ENCODE data around the gene KIAA1958.

The KIAA1958 gene

DNA sequence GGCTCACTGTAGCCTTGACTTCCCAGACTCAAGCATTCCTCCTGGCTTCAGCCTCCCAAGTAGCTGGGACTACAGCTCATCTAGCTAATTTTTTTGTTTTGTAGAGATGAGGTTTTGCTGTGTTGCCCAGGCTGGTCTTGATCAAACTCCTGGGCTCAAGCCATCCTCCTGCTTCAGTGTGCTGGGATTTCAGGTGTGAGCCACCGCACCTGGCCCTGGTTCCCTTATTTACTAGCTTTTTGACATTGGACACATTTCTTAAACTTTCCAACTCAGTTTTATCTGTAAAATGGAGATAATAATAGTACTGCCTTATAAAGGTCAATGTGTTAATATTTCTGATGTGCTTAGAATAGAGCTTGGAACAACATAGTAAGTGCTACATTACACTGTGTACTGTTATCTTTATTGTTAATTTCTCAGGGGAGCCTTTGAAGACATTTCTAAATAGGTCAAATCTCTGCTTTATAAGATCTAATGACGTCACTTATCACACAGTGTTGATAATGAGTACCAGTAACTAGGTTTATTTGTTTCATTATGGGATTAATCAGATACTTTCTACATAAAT, 66.7 kb downstream of the KIAA1958 start:
- Histone ChIP-seq H3K27me3 (replicated peaks; ENCODE audit: control insufficient read depth, insufficient read depth, low read length) (no peaks in the 10 kb centered on the region), H3K4me3 (replicated peaks; ENCODE audit: low read depth, low read length) (no peak overlapping the region), H3K36me3 (ENCODE audit: control insufficient read depth, insufficient read depth, low read length) (no peaks in the 10 kb centered on the region)
- TF ChIP-seq, protein P1, sequence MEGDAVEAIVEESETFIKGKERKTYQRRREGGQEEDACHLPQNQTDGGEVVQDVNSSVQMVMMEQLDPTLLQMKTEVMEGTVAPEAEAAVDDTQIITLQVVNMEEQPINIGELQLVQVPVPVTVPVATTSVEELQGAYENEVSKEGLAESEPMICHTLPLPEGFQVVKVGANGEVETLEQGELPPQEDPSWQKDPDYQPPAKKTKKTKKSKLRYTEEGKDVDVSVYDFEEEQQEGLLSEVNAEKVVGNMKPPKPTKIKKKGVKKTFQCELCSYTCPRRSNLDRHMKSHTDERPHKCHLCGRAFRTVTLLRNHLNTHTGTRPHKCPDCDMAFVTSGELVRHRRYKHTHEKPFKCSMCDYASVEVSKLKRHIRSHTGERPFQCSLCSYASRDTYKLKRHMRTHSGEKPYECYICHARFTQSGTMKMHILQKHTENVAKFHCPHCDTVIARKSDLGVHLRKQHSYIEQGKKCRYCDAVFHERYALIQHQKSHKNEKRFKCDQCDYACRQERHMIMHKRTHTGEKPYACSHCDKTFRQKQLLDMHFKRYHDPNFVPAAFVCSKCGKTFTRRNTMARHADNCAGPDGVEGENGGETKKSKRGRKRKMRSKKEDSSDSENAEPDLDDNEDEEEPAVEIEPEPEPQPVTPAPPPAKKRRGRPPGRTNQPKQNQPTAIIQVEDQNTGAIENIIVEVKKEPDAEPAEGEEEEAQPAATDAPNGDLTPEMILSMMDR (IDR thresholded peaks at IDR 0.05; ENCODE audit: insufficient read depth, low read length, poor library complexity, severe bottlenecking) = no peak
- DNase-seq (ENCODE audit: extremely low read depth, insufficient read length) = no peak

DNA sequence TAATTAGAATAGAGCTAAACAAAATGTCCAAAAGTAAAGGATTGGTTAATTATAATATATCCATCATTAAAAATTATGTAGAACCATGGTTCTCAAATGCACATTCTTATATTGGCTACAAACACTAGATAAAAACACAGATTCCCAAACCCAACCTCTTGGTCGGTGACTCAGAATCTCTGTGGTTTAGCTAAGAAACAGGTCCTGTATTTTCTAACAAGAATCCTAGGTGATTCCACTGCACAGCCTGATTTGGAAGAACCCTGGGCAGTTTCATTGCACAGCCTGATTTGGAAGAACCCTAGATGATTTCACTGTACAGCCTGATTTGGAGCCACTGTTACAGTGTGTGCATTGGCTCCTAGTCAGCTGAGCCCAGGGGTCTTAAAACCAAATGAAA, 67.9 kb downstream of the KIAA1958 start:
- H3K36me3 ChIP-seq (ENCODE audit: control insufficient read depth, insufficient read depth, low read length) = no peaks in the 10 kb centered on the region
- no peak overlapping the region for H3K4me3 ChIP-seq (replicated peaks; ENCODE audit: low read depth, low read length)
- TF ChIP-seq, protein P1 (IDR thresholded peaks at IDR 0.05; ENCODE audit: insufficient read depth, low read length, poor library complexity, severe bottlenecking) = no peak
- DNase-seq (ENCODE audit: extremely low read depth, insufficient read length) = no peak
- H3K27me3 ChIP-seq (replicated peaks; ENCODE audit: control insufficient read depth, insufficient read depth, low read length) = no peaks in the 10 kb centered on the region

DNA sequence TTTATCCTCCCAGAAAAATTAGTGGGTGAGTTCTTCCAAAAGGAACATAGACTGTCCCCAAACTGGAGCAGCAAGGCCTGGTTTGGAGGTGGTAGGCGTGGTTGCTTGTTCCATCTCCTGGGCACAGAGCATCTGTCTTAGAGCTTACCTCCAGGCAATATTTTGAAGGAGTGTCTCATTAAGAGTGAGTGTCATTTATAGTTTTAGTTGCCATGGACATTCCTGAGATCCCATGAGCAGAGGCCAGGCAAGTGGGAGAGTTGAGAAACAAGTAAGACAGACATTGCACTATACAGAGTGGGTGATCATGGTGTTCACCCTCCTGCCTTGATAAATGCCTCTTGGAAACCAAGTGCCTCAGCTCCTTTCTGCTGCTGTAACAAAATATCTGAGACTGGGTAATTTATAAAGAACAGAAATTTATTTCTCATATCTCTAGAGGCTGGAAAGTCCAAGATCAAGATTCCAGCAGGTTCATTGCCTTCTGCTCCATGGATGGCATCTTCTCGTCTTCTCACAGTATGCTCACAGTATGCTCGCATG, 68.5 kb downstream of the KIAA1958 start:
- TF ChIP-seq, protein P1 (IDR thresholded peaks at IDR 0.05; ENCODE audit: insufficient read depth, low read length, poor library complexity, severe bottlenecking) = no peak
- H3K27me3 ChIP-seq (replicated peaks; ENCODE audit: control insufficient read depth, insufficient read depth, low read length) = no peaks in the 10 kb centered on the region
- no peak overlapping the region for H3K4me3 ChIP-seq (replicated peaks; ENCODE audit: low read depth, low read length)
- H3K36me3 ChIP-seq (ENCODE audit: control insufficient read depth, insufficient read depth, low read length) = no peaks in the 10 kb centered on the region
- DNase-seq (ENCODE audit: extremely low read depth, insufficient read length) = no peak

DNA sequence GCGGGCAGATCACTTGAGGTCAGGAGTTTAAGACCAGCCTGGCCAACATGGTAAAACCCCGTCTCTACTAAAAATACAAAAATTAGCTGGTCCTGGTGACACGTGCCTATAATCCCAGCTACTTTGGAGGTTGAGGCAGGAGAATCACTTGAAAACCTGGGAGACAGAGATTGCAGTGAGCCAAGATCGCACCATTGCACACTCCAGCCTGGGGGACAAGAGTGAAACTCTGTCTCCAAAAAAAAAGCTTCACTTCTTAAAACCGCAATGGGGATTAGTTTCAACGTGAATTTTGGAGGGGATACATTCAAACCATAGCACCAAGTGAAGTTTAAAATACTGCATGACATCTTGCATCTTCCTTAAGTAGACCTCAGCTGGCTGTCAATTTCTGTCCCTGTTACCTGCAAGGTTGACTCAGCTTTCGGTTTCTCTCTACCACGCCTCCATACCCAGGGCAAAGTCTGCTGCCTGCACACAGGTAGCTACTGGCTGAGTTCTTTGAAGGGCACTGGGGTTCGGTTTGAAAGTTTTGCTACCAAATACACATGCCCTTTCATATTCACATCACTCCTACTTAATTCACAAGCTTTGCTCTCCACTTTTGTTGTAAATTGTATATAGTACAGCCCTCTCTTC, 69.3 kb downstream of the KIAA1958 start:
- Histone ChIP-seq H3K36me3 (ENCODE audit: control insufficient read depth, insufficient read depth, low read length) (no peaks in the 10 kb centered on the region), H3K27me3 (replicated peaks; ENCODE audit: control insufficient read depth, insufficient read depth, low read length) (no peaks in the 10 kb centered on the region), H3K4me3 (replicated peaks; ENCODE audit: low read depth, low read length) (no peak overlapping the region)
- no peak for DNase-seq (ENCODE audit: extremely low read depth, insufficient read length)
- TF ChIP-seq, protein P1 (IDR thresholded peaks at IDR 0.05; ENCODE audit: insufficient read depth, low read length, poor library complexity, severe bottlenecking) = no peak

DNA sequence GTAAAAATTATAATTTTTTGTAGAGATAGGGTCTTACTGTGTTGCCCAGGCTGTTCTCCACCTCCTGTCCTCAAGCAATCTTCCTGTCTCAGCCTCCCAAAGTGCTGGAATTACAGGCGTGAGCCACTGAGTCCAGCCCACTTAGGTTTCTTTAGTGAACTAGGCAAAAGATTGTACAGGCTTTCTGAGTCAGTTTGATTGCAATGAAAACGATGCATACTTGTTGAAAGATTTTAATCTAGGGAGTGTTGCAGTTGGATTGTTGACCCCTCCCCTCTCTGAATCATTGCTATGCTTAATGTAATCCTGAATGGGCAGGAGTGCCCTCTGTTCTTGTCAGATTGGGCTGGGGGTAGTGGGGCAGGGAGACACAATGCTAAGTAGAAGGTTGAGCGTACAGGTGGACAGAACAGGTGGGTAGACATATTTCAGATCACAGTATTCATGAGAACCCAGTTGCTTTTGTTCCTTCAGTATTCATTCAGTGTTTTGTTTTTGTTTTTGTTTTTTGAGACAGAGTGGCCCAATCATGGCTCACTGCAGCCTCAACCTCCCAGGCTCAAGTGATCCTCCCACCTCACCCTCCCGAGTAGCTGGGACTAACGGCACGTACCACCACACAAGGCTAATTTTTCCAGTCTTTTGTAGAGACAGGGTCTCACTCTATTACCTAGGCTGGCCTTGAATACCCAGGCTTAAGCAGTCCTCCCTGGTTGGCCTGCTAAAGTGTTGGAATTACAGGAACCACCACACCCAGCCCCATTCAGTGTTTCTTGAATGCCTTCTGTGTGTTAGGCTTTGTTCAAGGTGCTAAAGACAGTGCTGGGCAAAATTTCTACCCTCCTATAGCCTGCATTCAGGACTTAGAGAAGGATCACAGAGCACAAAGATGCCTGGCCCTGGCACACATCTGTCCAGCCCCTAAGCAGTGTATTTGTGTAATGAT, 70.1 kb downstream of the KIAA1958 start:
- Histone ChIP-seq H3K27me3 (replicated peaks; ENCODE audit: control insufficient read depth, insufficient read depth, low read length) (no peaks in the 10 kb centered on the region), H3K4me3 (replicated peaks; ENCODE audit: low read depth, low read length) (no peak overlapping the region), H3K36me3 (ENCODE audit: control insufficient read depth, insufficient read depth, low read length) (no peaks in the 10 kb centered on the region)
- TF ChIP-seq, protein P1 (IDR thresholded peaks at IDR 0.05; ENCODE audit: insufficient read depth, low read length, poor library complexity, severe bottlenecking) = no peak
- DNase-seq (ENCODE audit: extremely low read depth, insufficient read length) = no peak

Measured in GM06990 (cell line).